SK-N-SH treated with all-trans-retinoic acid at 6 μM for 48 hours (cell line): ENCODE data around the gene CD47.

Experiments used
- ARNTL ChIP-seq: fragments of 450-650 bp; formaldehyde crosslinking; IDR thresholded peaks from 2 replicates; pipeline ENCODE4 v1.5.0; 2020; ENCODE audit warnings: low read depth, mild to moderate bottlenecking, moderate library complexity, borderline replicate concordance
- CSDC2 ChIP-seq: fragments of 250-450 bp; sonication (Bioruptor Pico); IDR thresholded peaks from 2 replicates; pipeline ENCODE4 v1.5.0; 2020; ENCODE audit warnings: mild to moderate bottlenecking, moderate library complexity
- CSRNP3 ChIP-seq: fragments of 250-450 bp; sonication (Bioruptor Pico); IDR thresholded peaks from 2 replicates; pipeline ENCODE4 v1.5.1; 2021; ENCODE audit warnings: mild to moderate bottlenecking, moderate library complexity
- ESRRG ChIP-seq: fragments of 250-450 bp; sonication (Bioruptor Pico); IDR thresholded peaks from 2 replicates; pipeline ENCODE4 v1.6.1; 2021; ENCODE audit warnings: mild to moderate bottlenecking
- OSR1 ChIP-seq: fragments of 250-450 bp; sonication (Bioruptor Pico); IDR thresholded peaks from 2 replicates; pipeline ENCODE4 v1.8.0; 2022; ENCODE audit warnings: moderate library complexity, mild to moderate bottlenecking, inconsistent platforms
- TOX ChIP-seq: fragments of 250-450 bp; sonication (Bioruptor Pico); IDR thresholded peaks from 2 replicates; pipeline ENCODE4 v1.8.0; 2021; ENCODE audit warnings: mild to moderate bottlenecking, moderate library complexity, borderline replicate concordance
- ZFP30 ChIP-seq: fragments of 450-650 bp; formaldehyde crosslinking; IDR thresholded peaks from 2 replicates; pipeline ENCODE4 v1.5.0; 2022; ENCODE audit warnings: mild to moderate bottlenecking, moderate library complexity
- TF ChIP-seq, protein P1 (sequence below): fragments of 250-450 bp; sonication (Bioruptor Pico); IDR thresholded peaks from 2 replicates; pipeline ENCODE4 v1.8.0; 2020; ENCODE audit warnings: mild to moderate bottlenecking, moderate library complexity, borderline replicate concordance

- TF ChIP-seq ZFP30 (CRISPR knock-in tag) = no peak
- TF ChIP-seq ESRRG (CRISPR knock-in tag) = no peak
- TF ChIP-seq CSRNP3 (CRISPR knock-in tag) = no peak
- TF ChIP-seq, protein P1, sequence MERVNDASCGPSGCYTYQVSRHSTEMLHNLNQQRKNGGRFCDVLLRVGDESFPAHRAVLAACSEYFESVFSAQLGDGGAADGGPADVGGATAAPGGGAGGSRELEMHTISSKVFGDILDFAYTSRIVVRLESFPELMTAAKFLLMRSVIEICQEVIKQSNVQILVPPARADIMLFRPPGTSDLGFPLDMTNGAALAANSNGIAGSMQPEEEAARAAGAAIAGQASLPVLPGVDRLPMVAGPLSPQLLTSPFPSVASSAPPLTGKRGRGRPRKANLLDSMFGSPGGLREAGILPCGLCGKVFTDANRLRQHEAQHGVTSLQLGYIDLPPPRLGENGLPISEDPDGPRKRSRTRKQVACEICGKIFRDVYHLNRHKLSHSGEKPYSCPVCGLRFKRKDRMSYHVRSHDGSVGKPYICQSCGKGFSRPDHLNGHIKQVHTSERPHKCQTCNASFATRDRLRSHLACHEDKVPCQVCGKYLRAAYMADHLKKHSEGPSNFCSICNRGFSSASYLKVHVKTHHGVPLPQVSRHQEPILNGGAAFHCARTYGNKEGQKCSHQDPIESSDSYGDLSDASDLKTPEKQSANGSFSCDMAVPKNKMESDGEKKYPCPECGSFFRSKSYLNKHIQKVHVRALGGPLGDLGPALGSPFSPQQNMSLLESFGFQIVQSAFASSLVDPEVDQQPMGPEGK = no peak
- TF ChIP-seq ARNTL = no peak
- TF ChIP-seq OSR1 = no peak
- TF ChIP-seq CSDC2 (CRISPR knock-in tag) = no peak
- TF ChIP-seq TOX (CRISPR knock-in tag) = no peak
These were observed 43.7 kb upstream of the CD47 start for GRCh38 chr3:108134555-108134880.
